Stromal cell of bone marrow (primary cell): ENCODE measurements around the gene SLC22A12.

Source experiments
- DNase-seq: peaks from one replicate; pipeline ENCODE4 v3.0.0-alpha.2; 2012; ENCODE audit warnings: low read depth

Gene SLC22A12

DNA sequence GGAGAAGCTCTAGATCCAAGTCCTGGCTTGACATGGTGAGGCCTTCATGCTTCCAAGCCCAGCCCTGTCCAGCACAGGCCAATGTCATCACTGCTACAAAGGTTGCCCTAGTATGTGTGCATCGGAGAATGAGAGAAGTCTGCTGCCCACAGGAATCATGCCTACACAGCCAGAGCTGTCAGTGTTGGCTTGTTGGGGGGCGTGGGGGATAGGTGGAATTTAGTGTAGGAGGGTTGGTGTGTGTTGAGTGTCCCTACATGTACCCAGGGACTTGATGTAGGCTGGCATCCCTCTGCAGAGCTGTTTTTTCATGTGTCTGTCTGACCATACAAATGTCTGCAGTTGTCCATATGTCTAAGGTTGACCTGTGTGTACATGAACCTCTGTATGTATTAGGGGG lies 37.6 kb downstream of the SLC22A12 start:
- no peak for DNase-seq

DNA sequence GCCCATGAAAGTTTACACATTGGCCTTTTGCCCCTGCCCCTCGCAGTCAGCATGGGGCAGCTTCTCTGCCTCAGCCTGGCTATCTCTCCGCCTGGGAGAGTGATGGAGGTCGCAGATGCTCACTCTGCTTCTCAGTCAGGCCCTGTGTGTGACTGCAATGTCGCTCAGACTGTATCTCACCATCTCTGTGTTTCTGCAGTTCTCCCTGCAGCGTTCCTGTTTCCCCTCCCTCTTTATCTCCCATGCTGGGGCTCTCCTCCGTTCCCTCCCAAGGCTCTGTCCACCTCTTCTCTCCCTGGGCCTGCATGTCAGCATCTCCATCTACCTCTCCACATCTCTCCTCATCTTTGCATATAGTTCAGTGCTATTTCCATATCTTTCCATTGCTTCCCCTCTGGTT lies 38.1 kb downstream of the SLC22A12 start:
- no peak for DNase-seq

DNA sequence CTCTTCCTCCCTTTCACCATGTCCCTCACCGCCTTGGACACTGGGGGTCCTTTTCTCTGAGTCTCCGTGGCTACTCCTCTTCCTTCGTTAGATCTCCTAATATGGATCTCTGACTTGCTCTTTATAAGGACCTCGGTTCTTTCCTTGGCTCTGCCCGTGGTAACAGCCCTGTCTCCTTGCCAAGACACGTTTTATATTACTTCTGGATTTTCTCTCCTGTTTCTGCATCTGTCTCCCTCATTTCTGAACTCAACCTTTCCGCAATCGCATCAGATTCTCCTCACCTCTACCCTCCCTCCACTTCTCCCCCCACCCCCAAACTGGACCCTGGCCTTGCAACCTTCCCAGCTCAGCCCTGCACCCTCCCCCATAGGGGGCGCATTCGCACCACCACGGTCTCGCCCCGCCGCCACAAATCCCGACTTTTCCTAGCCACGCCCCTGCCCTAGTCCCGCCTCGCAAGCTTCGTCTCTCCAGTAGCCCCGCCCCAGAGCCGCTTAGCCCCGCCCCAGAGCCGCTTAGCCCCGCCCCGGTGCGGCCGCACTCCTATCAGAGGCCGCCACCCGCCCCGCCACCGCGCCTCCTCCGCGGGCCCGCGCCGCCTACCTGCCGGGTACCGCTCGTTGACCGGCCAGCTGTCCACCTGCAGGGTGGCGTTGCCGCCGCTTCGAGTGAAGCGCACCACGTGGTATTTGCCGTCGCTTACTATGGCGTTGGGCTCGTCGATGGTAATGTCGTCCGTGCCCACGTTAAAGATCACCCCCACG lies 39.0 kb downstream of the SLC22A12 start:
- no peak for DNase-seq

DNA sequence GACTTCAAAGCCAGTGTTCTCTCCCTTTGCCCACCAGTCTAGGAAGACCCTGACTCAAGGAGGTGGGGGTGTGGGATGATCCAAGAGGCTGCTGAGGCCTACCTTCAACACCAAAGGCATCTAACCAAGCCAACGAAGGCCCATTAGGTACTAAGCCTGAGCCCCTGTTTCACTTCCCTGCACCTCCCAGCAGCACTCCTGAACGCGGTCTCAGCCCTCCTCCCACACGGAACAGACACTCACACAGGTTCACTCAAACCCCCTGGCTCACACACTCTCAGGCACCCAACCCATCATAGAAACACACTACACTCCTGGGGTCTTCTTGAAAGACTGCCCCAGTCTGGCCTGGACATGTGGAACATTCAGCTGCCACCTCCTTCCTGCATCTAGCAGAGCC lies 40.7 kb downstream of the SLC22A12 start:
- DNase-seq = no peak

DNA sequence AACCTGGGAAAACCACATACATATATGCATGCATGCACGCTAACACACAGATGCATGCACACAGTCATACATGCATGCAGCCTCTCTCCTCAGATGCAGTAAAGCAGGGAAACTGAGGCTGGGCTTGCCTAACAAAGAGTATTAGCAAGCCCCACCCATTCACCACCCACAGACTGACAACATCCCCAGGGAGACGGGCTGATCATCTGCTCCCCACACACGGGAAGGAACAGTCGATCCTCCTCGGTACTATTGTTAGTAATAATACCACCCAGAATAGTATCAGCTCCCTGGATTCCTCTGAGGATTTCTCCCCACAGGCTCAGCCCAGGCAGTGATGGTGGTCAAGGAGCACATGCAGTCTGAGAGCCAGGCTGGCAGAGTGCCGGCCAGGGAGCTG lies 41.2 kb downstream of the SLC22A12 start:
- no peak for DNase-seq

DNA sequence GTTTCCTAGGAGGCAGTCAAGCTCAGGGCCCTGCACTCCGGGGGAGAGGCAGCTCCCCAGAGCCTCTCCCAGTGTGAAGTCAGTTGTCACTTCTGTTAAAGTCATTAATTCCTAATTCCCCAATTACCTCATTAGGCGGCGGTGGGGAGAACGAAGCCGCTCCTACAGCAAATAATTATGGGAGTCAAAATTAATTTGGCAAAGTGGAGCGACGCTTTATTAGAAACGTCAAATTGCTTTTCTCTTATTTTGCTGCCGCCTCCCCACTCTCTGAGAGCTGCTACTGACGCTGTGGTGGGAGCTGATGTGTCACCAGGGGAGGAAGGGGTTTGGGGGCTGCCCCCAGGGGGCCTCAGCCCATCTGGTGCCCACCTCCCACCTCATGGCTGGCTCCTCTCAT lies 41.6 kb downstream of the SLC22A12 start:
- no peak for DNase-seq

DNA sequence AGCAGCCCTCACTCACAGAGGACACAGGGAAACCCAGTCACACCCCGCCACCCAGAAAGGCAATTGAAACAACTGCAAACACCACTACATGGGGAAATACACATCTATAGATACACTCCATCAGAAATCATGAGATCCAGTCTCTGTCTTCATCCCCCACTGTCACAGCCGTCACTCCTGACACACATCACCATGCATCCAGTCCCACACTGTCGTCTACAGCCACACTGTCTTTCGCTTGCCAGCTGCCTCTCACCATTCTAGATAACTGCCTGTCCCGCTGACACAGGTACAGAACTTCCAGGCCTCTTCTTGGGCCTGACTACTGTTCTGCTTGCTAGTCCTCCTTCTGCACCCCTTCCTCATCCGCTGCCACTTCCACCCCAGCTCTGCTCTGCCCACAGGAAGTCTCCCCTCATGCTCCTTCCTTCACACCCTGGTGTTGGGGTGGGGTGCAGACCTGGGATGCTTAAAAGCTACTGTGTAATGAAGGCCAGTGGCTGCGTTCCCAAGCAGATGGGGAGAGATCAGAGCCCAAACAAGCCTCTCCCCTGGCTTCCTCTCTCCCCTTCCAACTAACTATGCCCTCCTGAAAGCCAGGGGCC lies 42.6 kb downstream of the SLC22A12 start:
- DNase-seq = no peak

DNA sequence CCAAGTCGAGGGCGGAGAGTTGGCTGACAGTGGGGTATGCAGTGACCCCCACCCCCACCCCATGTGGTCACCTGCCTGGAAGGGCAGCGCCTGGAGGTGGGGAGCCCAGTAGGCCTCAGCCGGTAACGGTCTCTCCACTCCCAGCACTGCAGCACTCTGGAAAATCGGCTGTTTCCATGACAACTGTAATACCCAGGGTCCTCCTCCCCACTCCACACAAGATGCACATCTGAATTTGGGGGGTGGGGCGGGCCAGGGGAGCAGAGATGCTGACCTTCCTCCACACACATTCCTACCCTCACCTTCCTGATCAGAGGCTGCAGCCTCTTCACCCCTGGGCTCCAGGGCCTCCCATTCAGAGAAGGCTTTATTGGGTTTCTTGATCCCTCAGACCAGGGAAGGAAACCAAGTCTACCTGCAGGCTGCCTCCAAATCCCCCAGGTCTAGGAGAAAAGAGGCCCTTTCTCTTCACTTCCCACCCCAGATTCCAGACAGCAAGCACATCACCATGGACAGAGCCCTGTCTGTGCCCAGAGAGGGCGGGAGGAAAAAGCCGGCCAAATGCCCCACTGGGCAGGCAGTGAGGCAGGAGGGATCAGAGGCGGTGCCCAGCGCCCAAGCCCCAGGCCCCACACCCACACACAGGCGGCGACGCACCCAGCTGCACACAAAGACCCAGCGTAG lies 46.5 kb downstream of the SLC22A12 start:
- DNase-seq = no peak

DNA sequence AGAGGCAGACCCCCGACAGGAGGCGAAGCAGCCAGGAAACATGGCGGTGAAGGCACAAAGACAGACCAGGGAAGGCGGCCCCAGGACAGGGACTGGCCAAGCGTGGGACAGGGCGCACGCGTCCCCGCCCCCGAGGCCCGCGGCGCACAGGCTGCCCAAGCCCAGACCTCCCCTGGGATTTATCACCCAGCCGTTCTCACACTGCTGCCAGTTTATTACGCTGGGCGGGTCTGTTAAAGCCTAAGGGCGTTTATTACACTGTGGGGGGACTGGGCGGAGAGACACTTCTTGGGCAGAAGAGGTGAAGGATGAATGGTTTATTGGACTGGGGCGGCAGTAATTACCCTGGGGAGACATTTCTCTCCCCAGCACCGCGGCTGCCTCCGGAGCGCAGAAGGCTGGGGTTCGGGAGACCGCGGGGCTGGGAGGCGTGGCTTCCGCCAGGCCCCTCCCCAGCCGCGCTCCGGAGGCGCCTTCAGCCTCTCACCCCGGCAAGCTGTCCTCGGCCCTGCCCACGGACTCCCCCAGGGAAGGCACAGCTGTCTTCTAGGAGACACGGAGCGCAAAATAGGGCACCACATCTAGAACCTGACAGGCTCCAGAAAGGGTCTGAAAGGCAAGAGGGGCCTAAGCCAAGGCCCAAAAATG lies 47.1 kb downstream of the SLC22A12 start:
- no peak for DNase-seq

DNA sequence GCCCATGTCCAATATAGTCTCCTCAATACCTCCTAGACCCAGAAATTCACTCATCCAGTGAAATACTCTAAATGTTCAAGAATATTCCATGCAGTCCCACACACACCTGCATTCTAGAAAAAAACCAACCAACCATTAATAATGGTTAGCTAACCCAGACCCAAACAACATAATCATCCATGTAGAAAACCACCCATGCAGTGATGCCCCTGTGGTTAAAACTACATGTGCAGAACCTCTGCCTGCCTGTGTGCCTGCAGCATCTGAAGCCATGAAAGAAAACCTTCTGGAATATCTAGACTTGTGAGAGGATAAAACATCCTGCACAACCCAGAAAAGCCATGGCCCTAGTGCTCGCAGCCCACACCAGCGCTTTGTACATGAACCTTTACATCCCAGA lies 47.8 kb downstream of the SLC22A12 start:
- no peak for DNase-seq

DNA sequence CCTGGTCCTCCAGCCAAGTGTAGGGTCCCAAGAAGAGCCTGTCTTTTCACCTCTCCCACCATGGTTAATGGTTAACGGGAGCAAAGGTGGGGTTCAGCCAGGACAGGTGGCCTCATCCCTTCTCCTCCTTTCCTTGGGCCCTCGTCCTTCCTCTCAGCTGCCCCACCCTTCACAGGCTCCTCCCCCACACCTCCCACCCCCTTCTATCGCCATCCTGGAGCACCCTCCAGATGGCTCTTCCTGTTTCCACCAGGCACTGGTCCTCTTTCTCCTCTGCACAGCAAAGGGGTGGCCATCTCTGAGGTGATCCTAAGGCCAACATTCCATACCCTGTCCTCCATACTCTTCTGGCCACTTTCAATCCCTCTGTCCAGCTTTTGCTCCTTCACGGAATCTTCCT lies 48.9 kb downstream of the SLC22A12 start:
- DNase-seq = no peak

DNA sequence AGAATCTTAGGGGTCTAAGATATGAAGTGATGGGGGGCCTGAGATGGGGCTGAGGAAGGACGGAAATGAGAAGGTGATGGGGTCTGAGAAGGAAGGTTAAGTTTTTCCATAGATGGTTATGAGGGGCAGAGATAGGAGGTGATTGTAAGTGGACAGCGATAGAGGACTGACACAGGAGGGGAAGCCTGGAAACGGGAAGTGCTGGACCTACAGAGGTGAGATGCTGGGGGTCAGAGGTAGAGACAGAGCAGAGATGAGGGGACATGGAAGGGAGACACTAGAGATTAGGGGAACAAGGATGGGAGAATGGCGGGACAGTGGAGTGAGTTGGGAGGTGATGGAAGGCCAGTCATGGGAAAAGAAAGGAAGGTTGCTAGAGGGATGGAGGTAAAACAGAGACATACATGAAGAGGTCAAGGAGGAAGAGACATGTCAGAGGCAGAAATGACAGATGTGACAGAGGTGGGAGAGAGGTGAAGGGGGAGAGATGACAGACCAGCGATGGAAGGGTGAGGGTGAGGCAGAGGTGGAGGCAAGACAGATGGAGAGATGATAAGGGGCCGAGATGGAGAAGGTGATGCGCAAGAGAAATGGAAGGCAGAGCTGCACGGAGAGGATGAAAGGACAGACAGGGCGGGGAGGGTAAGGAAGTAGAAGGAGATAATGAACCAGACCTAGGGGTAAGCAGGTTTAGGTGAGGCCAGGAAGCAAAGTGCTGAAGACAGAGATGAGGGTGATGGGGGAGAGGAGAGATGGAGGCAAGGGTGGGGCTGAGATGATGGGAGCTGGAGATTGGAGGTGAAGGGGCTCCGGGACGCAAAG lies 50.8 kb downstream of the SLC22A12 start:
- no peak for DNase-seq

DNA sequence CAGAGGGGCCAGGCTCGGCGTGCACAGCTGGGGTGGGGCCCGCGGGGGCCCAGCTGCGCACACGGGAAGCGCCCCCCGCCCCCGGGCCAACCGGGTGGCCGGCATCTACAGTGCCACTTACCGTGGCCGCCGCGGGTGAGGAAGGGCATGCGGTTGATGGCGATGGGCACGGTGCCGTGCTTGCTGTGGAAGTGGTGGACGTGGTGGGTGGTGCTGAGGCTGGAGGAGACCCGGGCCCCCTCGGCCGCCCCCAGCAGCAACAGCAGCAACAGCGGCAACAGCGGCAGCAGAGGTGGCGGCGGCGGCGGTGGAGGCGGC lies 51.4 kb downstream of the SLC22A12 start:
- no peak for DNase-seq

DNA sequence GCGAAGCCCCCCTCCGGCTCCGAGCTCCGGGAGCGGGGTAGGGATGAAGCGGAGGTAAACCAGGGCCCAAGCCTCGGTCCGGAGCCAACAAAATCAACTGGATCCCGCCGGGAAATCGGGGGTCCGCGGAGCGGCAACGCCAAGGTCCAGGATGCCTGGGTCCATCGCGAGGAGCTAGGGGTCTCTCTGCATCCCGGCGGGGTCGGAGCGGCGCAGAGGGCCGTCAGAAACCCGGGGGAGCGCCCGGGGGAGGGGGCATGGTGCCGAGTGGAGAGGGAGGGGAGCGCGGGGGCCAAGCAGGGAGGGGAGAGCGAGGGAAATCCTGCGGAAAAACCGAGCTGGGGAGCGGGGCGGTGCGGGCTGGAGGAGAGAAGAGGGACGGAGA lies 51.8 kb downstream of the SLC22A12 start:
- no peak for DNase-seq

DNA sequence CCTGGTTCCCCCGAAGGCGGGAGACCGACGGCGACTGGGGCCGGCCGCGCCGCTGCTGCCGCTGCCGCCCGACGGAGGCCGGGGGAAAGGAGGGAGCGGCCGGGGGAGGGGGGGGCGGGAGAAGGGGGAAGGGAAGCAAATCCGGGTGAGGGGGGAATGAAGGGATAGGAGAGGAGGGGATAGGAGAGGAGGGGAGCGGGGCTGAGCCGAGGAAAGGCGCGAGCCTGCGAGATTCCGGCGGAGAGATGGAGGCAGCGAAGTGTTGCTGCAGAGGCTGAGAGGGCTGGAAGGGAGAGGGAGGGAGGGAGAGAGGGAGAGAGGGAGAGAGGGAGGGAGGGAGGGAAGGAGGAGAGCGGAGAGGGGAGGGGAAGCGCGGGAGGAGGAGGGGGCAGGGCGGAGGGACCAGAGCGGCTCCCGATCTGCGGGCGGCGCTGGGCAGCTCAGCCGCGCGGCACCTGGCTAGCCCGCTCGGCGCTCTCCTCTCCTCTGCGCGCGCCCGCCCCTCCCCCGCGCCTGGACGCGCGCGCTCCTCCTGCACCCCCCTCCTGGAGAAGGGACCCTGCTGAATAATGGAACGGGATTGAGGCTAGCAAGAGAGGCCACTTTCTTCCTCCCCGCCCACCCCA lies 52.3 kb downstream of the SLC22A12 start:
- no peak for DNase-seq

DNA sequence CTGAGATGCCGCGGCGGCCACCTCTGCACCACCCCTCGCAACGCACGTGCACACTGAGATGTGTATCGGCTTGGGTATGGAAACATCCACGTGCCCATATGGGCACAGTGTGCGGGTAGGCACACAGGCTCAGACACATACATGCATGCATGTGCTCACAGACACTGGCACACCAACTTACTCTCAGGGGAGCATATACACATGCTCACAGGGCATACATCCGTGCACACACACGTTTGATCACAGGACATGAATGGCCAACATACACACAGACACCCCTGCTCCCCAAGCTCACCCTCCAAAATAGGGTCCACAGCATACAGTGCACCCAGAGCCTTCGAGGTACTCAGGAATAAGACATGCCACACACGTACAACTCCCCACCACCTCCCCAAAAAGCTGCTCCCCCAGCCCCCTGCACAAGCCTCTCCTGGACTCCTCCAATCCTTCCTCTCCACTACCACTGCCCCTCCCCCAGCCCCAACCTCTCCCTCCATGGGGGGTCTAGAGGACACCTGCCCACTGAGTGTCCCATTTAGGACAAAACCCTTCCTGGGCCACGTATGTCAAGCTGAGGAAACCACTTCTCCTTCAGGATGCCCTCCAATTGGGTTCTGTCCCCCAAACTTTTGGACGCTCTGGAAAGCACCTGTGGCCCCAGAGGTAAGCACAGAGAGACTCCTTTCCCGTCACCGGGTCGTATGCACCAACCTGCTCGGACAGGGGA lies 53.1 kb downstream of the SLC22A12 start:
- no peak for DNase-seq

DNA sequence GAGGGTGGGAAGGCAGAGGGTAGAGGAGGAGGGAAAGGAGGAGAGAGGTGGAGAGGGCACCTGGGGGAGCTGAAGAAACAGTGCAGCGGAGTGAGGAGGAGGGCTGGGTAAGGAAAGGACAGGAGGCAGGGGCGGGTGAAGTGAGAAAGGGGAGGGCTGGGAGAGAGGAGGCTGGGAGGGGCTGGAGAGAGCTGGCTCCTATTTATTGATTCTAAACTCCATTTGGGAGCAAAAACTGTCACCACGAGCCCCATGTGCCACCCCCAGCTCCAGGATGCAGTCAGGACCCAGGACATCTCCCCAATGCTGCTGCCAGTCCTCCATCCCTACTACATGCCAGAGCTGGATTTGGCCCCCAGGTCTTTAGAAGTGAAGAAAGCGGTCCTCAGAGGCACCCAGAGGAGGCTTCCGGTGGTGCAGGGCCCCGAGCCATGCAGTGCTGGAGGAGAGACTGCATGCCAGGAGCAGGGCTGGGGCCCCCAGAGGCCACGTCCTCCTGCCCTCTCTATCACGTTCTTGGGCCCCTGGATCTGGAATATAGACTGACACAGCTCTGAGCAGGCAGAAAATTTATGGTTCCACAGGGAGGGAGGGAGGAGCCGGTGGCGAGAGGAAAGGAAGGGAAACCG lies 53.7 kb downstream of the SLC22A12 start:
- DNase-seq = no peak

DNA sequence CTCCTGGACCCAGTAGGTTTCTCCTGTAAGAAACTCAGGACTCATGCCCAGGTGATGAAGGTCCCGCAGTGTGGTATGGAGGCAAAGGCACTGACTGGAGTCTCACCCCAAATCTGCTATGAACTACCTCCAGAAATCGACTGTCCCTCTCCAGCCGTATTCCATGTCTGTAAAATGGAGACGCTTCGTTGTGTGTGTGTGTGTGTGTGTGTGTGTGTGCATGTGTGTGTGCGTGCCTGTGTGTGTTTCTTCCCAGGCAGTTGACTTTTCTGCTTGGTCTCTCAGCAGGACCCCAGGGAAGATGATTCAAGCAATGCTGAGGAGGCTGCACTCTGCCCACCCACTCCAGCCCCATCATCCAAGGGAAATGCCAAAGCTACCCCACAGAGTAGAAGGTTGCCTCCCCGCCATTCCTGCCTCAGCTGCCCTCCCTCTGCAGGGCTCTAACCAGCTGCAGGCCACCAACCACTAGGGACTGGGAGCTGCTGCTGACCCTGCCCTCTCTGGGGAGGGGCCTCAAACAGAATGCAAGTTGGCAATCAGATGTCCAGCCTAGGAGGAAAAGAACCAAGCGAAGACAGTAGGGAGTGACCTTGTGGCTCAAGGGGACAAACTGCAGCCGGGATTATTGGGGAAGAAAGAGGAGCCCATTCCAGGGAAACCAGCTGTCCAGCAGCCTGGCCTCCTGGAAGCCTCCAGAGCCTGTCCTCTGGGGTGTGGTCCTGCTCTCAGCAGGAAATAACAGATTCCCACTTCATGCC lies 56.2 kb downstream of the SLC22A12 start:
- no peak for DNase-seq

DNA sequence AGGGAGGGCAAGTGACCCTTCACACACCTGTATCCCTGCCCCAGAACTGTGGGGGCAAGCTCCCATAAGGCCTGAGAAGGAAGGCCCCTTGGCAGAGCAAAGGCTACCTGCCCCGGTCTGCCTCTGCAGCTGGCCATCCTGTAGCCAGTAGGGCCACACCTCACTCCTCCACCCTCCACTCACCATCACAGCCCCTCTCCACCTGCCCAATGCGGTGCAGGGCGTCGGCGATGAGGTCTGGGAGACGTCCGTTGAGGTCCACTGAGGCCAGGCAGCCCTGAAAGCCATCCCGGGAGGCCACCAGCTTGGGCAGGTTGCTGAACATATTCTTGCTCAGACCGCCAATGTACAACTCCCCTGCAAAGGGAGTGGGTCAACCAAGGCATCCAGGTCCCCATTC lies 57.5 kb downstream of the SLC22A12 start:
- no peak for DNase-seq

DNA sequence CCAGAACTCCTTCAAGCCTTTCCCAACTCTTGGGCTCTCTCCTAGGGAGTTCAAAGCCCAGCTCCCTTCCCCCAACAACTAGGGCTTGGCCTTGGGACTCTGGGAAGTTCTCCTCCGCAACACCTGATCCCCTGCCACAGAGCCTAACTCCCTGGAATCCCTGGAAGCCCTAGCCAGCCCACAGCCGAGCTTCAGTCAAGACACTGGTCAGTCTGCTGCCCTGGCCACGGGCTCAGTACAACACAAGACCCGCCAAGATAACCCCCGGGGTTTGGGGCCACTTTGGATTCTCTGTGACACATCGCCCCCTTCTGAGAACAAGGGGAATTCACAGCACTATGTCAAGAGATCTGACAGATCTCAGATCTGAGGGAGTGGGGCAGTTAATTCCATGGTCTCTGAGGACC lies 58.3 kb downstream of the SLC22A12 start:
- no peak for DNase-seq
